PC-3 (cell line): ENCODE measurements around the gene ANGPTL5. TPM values are rescaled to one million over a fixed set of nuclear protein-coding genes. Genes with fewer than 3 reads are reported as not detected.

Experiments
- ATAC-seq: fragments of 200-7000 bp; cut with Tn5 transposase; 2 replicates; pipeline ENCODE4 v1.9.1; 2020; ENCODE audit warnings: mild to moderate bottlenecking, moderate library complexity
- BruUV-seq: library from RNA; stranded (reverse); fragments of 400-500 nt; replicated peaks from 2 replicates; lab custom pipeline; 2021; lab: Mats Ljungman, UMichigan
- CTCF ChIA-PET: fragments of 300-600 bp; sonication (Branson Sonifier 250); formaldehyde crosslinking; loops from one replicate; lab custom pipeline; 2022; ENCODE audit warnings: antibody characterized with exemption; lab: Charles Lee
- POLR2A ChIA-PET: fragments of 300-600 bp; sonication (Branson Sonifier 250); formaldehyde crosslinking; loops from one replicate; lab custom pipeline; 2022; ENCODE audit warnings: antibody characterized with exemption; ENCODE audit not compliant: unreplicated experiment; lab: Charles Lee
- DNase-seq: peaks from one replicate; pipeline ENCODE4 v3.0.0-alpha.2; 2015
- H2AFZ ChIP-seq: fragments of 300-600 bp; sonication (generic); 2 replicates; pipeline ENCODE4 v1.6.0; 2016; ENCODE audit warnings: antibody characterized with exemption, low read length
- H3F3A ChIP-seq: fragments of 300-600 bp; sonication (generic); one replicate; pipeline ENCODE4 v1.6.0; 2017; ENCODE audit warnings: antibody characterized with exemption, low read length, control low read depth, mild to moderate bottlenecking; ENCODE audit not compliant: unreplicated experiment
- H3K27ac ChIP-seq: fragments of 300-600 bp; sonication (generic); 2 replicates; pipeline ENCODE4 v1.5.1; 2016; ENCODE audit warnings: mild to moderate bottlenecking, low read length
- H3K27me3 ChIP-seq: fragments of 300-600 bp; sonication (generic); 2 replicates; pipeline ENCODE4 v1.6.1; 2016; ENCODE audit warnings: low read length, mixed read lengths
- H3K36me3 ChIP-seq: fragments of 300-600 bp; sonication (generic); 2 replicates; pipeline ENCODE4 v1.6.1; 2016; ENCODE audit warnings: low read depth, mixed run types, low read length, mixed read lengths
- H3K4me1 ChIP-seq: fragments of 300-600 bp; sonication (generic); 2 replicates; pipeline ENCODE4 v1.5.1; 2016; ENCODE audit warnings: low read length; ENCODE audit not compliant: insufficient read depth
- H3K4me2 ChIP-seq: fragments of 300-600 bp; sonication (generic); 2 replicates; pipeline ENCODE4 v1.6.0; 2016; ENCODE audit warnings: low read length
- H3K4me3 ChIP-seq: fragments of 300-600 bp; sonication (generic); 2 replicates; pipeline ENCODE4 v1.5.1; 2016; ENCODE audit warnings: mild to moderate bottlenecking, low read length, mixed read lengths
- H3K79me2 ChIP-seq: fragments of 300-600 bp; sonication (generic); 2 replicates; pipeline ENCODE4 v1.6.1; 2017; ENCODE audit warnings: low read length, mixed read lengths
- H3K9ac ChIP-seq: fragments of 300-600 bp; sonication (generic); 2 replicates; pipeline ENCODE4 v1.6.0; 2016; ENCODE audit warnings: mild to moderate bottlenecking, low read length
- H3K9me2 ChIP-seq: fragments of 300-600 bp; sonication (generic); replicated peaks from 2 replicates; pipeline ENCODE4 v1.6.1; 2016; ENCODE audit warnings: mixed run types, low read length, mixed read lengths
- H3K9me3 ChIP-seq: fragments of 300-600 bp; sonication (generic); 2 replicates; pipeline ENCODE4 v1.6.1; 2016; ENCODE audit warnings: low read length, mixed read lengths
- H4K20me1 ChIP-seq: fragments of 300-600 bp; sonication (generic); 2 replicates; pipeline ENCODE4 v1.6.1; 2016; ENCODE audit warnings: low read length, mixed read lengths
- EZH2 ChIP-seq: fragments of 300-600 bp; sonication (generic); IDR thresholded peaks from one replicate; pipeline ENCODE4 v1.6.1; 2017; ENCODE audit warnings: antibody characterized with exemption, mild to moderate bottlenecking, low read length; ENCODE audit not compliant: unreplicated experiment
- EZH2phosphoT487 ChIP-seq: fragments of 300-600 bp; sonication (generic); IDR thresholded peaks from 2 replicates; pipeline ENCODE4 v1.6.1; 2018; ENCODE audit warnings: mild to moderate bottlenecking, antibody characterized with exemption, low read length, borderline replicate concordance
- intact Hi-C: fragments of 100-400 bp; cut with micrococcal nuclease; formaldehyde crosslinking; loops from 2 replicates; pipeline ENCODE4 v1.9.0; 2023
- total RNA-seq: library from RNA; depleted of rRNA; stranded (reverse); fragments of >200 nt; gene quantifications from 2 replicates; pipeline ENCODE4 v1.2.3, GENCODE V29; 2014
- TF ChIP-seq, protein P1 (sequence below): fragments of 300-600 bp; sonication (generic); conservative IDR thresholded peaks from 2 replicates; pipeline ENCODE4 v1.5.1; 2017; ENCODE audit warnings: antibody characterized with exemption, low read depth, mild to moderate bottlenecking, low read length

The ANGPTL5 gene
- total RNA-seq, 1 experiment from 2014 or later: not detected

DNA sequence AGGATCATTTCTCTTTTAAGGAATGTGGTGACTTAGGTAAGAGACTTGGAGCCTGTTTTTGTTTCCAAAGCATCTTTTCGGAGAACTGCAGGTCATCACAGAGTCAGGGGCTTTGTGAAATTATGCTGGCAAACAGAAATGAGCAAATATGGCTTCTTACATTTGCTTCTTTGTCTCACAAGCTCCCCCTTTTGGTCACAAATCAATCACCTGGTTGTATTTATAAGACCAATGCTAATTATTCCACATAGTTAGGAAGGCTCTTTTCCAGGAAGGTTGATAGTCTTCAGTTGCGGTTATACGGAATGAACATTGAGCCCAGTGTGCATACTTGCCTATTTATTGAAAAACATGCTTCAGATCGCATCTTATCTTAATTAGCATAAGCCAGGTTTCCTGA, 36.1 kb downstream of the ANGPTL5 start:
- no TSS peak for BruUV-seq
- H3F3A ChIP-seq: no peaks in the 10 kb centered on the region
- TF ChIP-seq, protein P1, sequence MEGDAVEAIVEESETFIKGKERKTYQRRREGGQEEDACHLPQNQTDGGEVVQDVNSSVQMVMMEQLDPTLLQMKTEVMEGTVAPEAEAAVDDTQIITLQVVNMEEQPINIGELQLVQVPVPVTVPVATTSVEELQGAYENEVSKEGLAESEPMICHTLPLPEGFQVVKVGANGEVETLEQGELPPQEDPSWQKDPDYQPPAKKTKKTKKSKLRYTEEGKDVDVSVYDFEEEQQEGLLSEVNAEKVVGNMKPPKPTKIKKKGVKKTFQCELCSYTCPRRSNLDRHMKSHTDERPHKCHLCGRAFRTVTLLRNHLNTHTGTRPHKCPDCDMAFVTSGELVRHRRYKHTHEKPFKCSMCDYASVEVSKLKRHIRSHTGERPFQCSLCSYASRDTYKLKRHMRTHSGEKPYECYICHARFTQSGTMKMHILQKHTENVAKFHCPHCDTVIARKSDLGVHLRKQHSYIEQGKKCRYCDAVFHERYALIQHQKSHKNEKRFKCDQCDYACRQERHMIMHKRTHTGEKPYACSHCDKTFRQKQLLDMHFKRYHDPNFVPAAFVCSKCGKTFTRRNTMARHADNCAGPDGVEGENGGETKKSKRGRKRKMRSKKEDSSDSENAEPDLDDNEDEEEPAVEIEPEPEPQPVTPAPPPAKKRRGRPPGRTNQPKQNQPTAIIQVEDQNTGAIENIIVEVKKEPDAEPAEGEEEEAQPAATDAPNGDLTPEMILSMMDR: peak; percentile 85
- TF ChIP-seq EZH2: no peak
- intact Hi-C loops: loop anchor here (1.0 kb wide), 1 partner anchor 18 kb away; no protein-coding TSS in a partner anchor
- peak overlapping the region; percentile 63 for H2AFZ ChIP-seq
- H3K4me3 ChIP-seq: no peak overlapping the region
- H3K36me3 ChIP-seq: no peaks in the 10 kb centered on the region
- no peaks in the 10 kb centered on the region for H3K9me2 ChIP-seq
- H4K20me1 ChIP-seq: no peaks in the 10 kb centered on the region
- peaks cover 13% of the 10 kb centered on the region; the same call in 1 of the 2 replicates for H3K4me1 ChIP-seq
- no peak overlapping the region for H3K4me2 ChIP-seq
- no peaks in the 10 kb centered on the region for H3K9me3 ChIP-seq
- no peaks in the 10 kb centered on the region for H3K79me2 ChIP-seq
- CTCF ChIA-PET: interaction anchor here (0.6 to 1.3 kb wide), 5 partner anchors 18 to 1048 kb away, joined by 3 to 9 read pairs (median 4); partner anchors contain the start of gene CEP126
- ATAC-seq (peak; percentile 65), DNase-seq (peak; percentile 78)
- no peaks in the 10 kb centered on the region for H3K27me3 ChIP-seq
- POLR2A ChIA-PET: no interaction called here
- no peak overlapping the region for H3K9ac ChIP-seq
- H3K27ac ChIP-seq: no peak overlapping the region

DNA sequence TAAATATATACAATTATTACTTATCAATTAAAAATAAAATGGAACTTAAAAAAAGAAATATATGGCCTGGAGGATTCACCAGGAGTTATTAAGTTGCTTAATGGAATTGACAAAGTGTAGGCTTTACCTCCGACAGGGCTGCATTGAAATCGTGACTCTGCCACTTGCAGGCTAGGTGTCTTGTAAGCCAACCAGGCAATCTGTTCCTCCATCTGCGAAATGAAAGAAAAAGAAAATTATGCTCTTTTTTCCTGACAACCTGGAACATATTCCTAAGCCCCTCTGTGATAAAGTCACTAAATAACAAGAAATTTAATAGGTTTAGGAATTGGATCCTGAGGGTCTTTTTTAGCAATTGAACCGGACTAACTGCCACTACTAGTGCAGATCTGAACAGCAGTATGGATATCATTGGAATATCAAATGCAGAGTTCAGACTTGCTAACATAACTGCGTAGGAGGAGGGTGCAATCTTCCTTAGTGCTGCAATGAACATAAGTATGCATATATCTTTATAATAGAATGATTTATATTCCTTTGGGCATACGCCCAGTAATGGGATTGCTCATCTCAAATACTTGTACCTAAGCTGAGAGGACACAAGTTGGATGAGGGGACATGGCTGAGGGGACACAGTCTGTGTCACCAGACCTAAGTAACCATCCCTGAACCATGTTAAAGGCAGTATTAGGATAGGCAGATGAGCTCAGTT, 44.0 kb downstream of the ANGPTL5 start:
- Histone ChIP-seq H3K36me3 (no peaks in the 10 kb centered on the region), H3K27me3 (no peaks in the 10 kb centered on the region), H2AFZ (no peak overlapping the region), H3K27ac (no peak overlapping the region), H3K4me3 (no peak overlapping the region), H3F3A (peaks cover 2% of the 10 kb centered on the region), H3K4me1 (peaks cover 26% of the 10 kb centered on the region), H3K79me2 (no peaks in the 10 kb centered on the region), H3K9me3 (no peaks in the 10 kb centered on the region), H3K9me2 (no peaks in the 10 kb centered on the region), H4K20me1 (no peaks in the 10 kb centered on the region), H3K4me2 (no peak overlapping the region), H3K9ac (no peak overlapping the region)
- intact Hi-C loops: no loop called here
- CTCF ChIA-PET: interaction anchor here (0.6 kb wide), 1 partner anchor 434 kb away, joined by 3 read pairs; no protein-coding TSS in a partner anchor
- TF ChIP-seq EZH2phosphoT487: no peak
- no peak for ATAC-seq
- POLR2A ChIA-PET: no interaction called here
- no peak for DNase-seq
- BruUV-seq: no TSS peak

DNA sequence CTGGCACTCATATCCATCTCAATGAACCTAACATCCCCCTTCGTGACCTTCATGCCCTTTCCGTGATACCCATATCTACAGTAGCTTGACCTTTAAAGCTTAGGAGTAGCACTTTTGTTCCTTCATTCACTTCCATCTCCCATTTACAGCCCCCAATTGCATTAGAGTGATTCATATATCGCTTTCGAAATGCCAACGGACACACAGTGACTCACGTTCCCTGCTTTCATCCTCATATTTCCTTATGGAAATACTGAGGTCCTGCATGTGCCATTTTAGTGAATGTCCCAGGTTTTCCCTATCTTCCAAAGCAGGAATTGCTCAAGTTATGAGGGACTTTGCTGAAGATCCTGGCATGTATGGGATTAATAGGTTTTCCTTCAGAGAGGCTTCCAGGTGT, 45.8 kb downstream of the ANGPTL5 start:
- no peaks in the 10 kb centered on the region for H3K9me3 ChIP-seq
- ChIA-PET POLR2A (no interaction called here), CTCF (no interaction called here)
- H3K79me2 ChIP-seq: no peaks in the 10 kb centered on the region
- ATAC-seq: peak; percentile 60
- H3F3A ChIP-seq: peaks cover 8% of the 10 kb centered on the region
- no peak overlapping the region for H3K9ac ChIP-seq
- no peak overlapping the region for H3K4me3 ChIP-seq
- no peaks in the 10 kb centered on the region for H3K27me3 ChIP-seq
- H3K36me3 ChIP-seq: no peaks in the 10 kb centered on the region
- peak overlapping the region; percentile 7 for H3K4me2 ChIP-seq
- intact Hi-C loops: no loop called here
- H4K20me1 ChIP-seq: no peaks in the 10 kb centered on the region
- H3K9me2 ChIP-seq: no peaks in the 10 kb centered on the region
- peaks cover 40% of the 10 kb centered on the region for H3K4me1 ChIP-seq
- peak overlapping the region; percentile 68 for H2AFZ ChIP-seq
- BruUV-seq: no TSS peak
- H3K27ac ChIP-seq: peak overlapping the region; percentile 38
- DNase-seq: peak; percentile 91
- no peak for TF ChIP-seq EZH2phosphoT487
- TF ChIP-seq EZH2: no peak
- TF ChIP-seq, protein P1: no peak
